ENCODE data around the gene MRC2.

DNA sequence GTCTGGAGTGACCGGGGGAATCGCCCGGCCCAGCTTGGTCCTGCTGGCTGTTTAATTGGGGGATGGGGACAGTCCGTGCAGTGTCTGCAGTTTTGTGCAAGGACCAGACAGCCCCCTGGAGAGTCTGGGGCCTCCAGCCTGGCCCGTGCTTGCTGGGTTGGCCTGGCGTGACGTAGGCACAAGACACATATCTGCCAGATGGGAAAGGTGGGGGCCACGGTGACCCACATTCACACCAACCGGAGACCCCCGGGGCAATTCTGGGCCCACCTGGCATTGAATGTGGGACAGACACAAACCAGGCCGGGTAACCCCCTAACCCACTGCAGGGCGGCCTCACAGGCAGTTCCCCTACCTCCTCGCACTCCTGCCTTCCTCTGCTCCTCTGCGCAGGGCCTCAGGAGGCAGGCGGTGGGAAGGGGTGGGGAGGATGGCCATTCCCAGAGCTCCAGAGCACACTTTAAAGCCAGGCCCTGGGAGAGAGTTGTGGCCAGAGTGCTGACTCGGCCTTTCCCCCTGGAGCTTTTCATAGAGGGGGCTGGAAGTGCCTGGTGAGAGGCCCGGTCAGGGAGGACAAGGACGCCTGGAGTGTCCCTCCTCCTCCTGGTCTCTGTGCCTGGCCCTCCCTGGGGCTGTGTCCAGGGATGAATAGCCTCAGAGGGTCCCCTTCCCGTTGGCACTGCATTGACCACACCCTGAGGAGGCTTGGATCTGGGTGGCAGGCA is 1.5 kb downstream of the MRC2 start:
- TF ChIP-seq, protein P1, sequence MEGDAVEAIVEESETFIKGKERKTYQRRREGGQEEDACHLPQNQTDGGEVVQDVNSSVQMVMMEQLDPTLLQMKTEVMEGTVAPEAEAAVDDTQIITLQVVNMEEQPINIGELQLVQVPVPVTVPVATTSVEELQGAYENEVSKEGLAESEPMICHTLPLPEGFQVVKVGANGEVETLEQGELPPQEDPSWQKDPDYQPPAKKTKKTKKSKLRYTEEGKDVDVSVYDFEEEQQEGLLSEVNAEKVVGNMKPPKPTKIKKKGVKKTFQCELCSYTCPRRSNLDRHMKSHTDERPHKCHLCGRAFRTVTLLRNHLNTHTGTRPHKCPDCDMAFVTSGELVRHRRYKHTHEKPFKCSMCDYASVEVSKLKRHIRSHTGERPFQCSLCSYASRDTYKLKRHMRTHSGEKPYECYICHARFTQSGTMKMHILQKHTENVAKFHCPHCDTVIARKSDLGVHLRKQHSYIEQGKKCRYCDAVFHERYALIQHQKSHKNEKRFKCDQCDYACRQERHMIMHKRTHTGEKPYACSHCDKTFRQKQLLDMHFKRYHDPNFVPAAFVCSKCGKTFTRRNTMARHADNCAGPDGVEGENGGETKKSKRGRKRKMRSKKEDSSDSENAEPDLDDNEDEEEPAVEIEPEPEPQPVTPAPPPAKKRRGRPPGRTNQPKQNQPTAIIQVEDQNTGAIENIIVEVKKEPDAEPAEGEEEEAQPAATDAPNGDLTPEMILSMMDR (IDR thresholded peaks at IDR 0.05) = no peak
- TF ChIP-seq POLR2A (IDR thresholded peaks at IDR 0.05) = no peak

Data from tibial nerve (tissue), 3 donors.